ENCODE results near the gene ARMC10.
"Not testable (repeated sequence)": the region's sequence is repeated elsewhere in the genome, so short reads cannot be mapped to it uniquely, and the experiment has no call there.

The ARMC10 gene

GRCh38 chr7:103074519-103075336 lies at the start of gene ARMC10, which contains the start of gene FBXL13:
Gene ARMC10 (plus strand): TSS chr7:103075140. CDS start chr7:103075273, 133 bp downstream.
Gene FBXL13 (minus strand): TSS chr7:103074796.
- Histone ChIP-seq H3K4me1 (ENCODE audit: control insufficient read depth, low read depth, low read length) (no peaks in the 10 kb centered on the region), H3K4me3 (ENCODE audit: low read length) (peak within 1 kb of the TSS; percentile 97), H3K36me3 (ENCODE audit: control insufficient read depth, low read depth, low read length) (no peaks in the 10 kb centered on the region), H3K27ac (ENCODE audit: low read length) (peak within 1 kb of the TSS; percentile 51), H3K27me3 (ENCODE audit: control insufficient read depth, insufficient read depth, low read length) (no peaks in the 10 kb centered on the region), H3K9ac (ENCODE audit: low read length) (peak within 1 kb of the TSS; percentile 87), H3K9me3 (ENCODE audit: control insufficient read depth, low read depth, low read length) (no peaks in the 10 kb centered on the region)

DNA sequence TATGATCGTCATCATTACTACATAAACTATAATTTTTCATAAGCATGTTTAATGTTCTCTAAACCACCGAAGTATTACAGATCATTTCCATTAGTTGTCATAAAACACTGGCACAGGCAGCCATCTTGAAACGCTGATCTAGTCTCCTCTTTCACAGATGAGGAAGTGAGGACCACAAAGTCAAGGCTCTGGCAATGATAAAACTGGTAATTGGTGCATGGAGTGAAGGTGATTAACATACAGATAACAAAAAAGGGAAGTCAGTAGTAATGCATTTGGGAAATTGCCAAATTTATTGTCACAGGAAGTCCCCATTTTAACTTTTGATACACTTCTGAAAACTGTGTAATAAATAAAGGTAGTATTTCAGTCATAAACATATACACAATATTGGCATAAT lies 49.6 kb upstream of the ARMC10 start:
- Histone ChIP-seq H3K9me3 (ENCODE audit: control insufficient read depth, low read depth, low read length) (no peaks in the 10 kb centered on the region), H3K4me1 (ENCODE audit: control insufficient read depth, low read depth, low read length) (no peaks in the 10 kb centered on the region), H3K27me3 (ENCODE audit: control insufficient read depth, insufficient read depth, low read length) (no peaks in the 10 kb centered on the region), H3K9ac (ENCODE audit: low read length) (no peak overlapping the region), H3K4me3 (ENCODE audit: low read length) (no peak overlapping the region), H3K36me3 (ENCODE audit: control insufficient read depth, low read depth, low read length) (no peaks in the 10 kb centered on the region), H3K27ac (ENCODE audit: low read length) (no peak overlapping the region)

GRCh38 chr7:103031024-103031423 lies 43.9 kb upstream of the ARMC10 start:
- Histone ChIP-seq H3K27me3 (ENCODE audit: control insufficient read depth, insufficient read depth, low read length) (no peaks in the 10 kb centered on the region), H3K9me3 (ENCODE audit: control insufficient read depth, low read depth, low read length) (no peaks in the 10 kb centered on the region), H3K4me3 (ENCODE audit: low read length) (no peak overlapping the region), H3K27ac (ENCODE audit: low read length) (no peak overlapping the region), H3K36me3 (ENCODE audit: control insufficient read depth, low read depth, low read length) (no peaks in the 10 kb centered on the region), H3K4me1 (ENCODE audit: control insufficient read depth, low read depth, low read length) (no peaks in the 10 kb centered on the region), H3K9ac (ENCODE audit: low read length) (no peak overlapping the region)

GRCh38 chr7:103031781-103032180 lies 43.2 kb upstream of the ARMC10 start:
- Histone ChIP-seq H3K4me1 (ENCODE audit: control insufficient read depth, low read depth, low read length) (no peaks in the 10 kb centered on the region), H3K36me3 (ENCODE audit: control insufficient read depth, low read depth, low read length) (no peaks in the 10 kb centered on the region), H3K9me3 (ENCODE audit: control insufficient read depth, low read depth, low read length) (no peaks in the 10 kb centered on the region), H3K27ac (ENCODE audit: low read length) (no peak overlapping the region), H3K9ac (ENCODE audit: low read length) (no peak overlapping the region), H3K4me3 (ENCODE audit: low read length) (no peak overlapping the region), H3K27me3 (ENCODE audit: control insufficient read depth, insufficient read depth, low read length) (no peaks in the 10 kb centered on the region)

DNA sequence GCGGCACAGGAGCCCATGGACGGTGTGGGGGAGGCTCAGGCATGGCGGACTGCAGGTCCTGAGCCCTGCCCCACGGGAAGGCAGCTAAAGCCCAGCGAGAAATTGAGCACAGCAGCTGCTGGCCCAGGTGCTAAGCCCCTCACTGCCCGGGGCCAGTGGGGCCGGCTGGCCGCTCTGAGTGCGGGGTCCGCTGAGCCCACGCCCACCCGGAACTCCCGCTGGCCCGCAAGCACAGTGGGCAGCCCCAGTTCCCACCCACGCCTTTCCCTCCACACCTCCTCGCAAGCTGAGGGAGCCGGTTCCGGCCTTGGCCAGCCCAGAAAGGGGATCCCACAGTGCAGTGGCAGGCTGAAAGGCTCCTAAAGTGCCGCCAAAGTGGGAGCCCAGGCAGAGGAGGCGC lies 40.6 kb upstream of the ARMC10 start:
- not testable (repeated sequence) for H3K27me3 ChIP-seq (ENCODE audit: control insufficient read depth, insufficient read depth, low read length); H3K4me3 ChIP-seq (ENCODE audit: low read length); H3K9me3 ChIP-seq (ENCODE audit: control insufficient read depth, low read depth, low read length); H3K27ac ChIP-seq (ENCODE audit: low read length); H3K9ac ChIP-seq (ENCODE audit: low read length); H3K4me1 ChIP-seq (ENCODE audit: control insufficient read depth, low read depth, low read length); H3K36me3 ChIP-seq (ENCODE audit: control insufficient read depth, low read depth, low read length)

GRCh38 chr7:103037476-103037822 lies 37.5 kb upstream of the ARMC10 start:
- H3K9me3 ChIP-seq (ENCODE audit: control insufficient read depth, low read depth, low read length), result no peaks in the 10 kb centered on the region
- no peak overlapping the region for H3K9ac ChIP-seq (ENCODE audit: low read length)
- H3K27ac ChIP-seq (ENCODE audit: low read length), result no peak overlapping the region
- H3K4me3 ChIP-seq (ENCODE audit: low read length), result no peak overlapping the region
- H3K27me3 ChIP-seq (ENCODE audit: control insufficient read depth, insufficient read depth, low read length), result no peaks in the 10 kb centered on the region
- peaks cover 4% of the 10 kb centered on the region for H3K4me1 ChIP-seq (ENCODE audit: control insufficient read depth, low read depth, low read length)
- no peaks in the 10 kb centered on the region for H3K36me3 ChIP-seq (ENCODE audit: control insufficient read depth, low read depth, low read length)

GRCh38 chr7:103037823-103038739 lies 36.9 kb upstream of the ARMC10 start:
- not testable (repeated sequence) for H3K27ac ChIP-seq (ENCODE audit: low read length); H3K9ac ChIP-seq (ENCODE audit: low read length); H3K4me3 ChIP-seq (ENCODE audit: low read length)

GRCh38 chr7:103041815-103042214 lies 33.1 kb upstream of the ARMC10 start:
- not testable (repeated sequence) for H3K27me3 ChIP-seq (ENCODE audit: control insufficient read depth, insufficient read depth, low read length); H3K4me1 ChIP-seq (ENCODE audit: control insufficient read depth, low read depth, low read length); H3K36me3 ChIP-seq (ENCODE audit: control insufficient read depth, low read depth, low read length); H3K4me3 ChIP-seq (ENCODE audit: low read length); H3K9me3 ChIP-seq (ENCODE audit: control insufficient read depth, low read depth, low read length); H3K9ac ChIP-seq (ENCODE audit: low read length); H3K27ac ChIP-seq (ENCODE audit: low read length)

More at GRCh38 chr7:103037823-103038739, 36.9 kb upstream of the ARMC10 start:
- not testable (repeated sequence) for H3K27me3 ChIP-seq (ENCODE audit: control insufficient read depth, insufficient read depth, low read length); H3K4me1 ChIP-seq (ENCODE audit: control insufficient read depth, low read depth, low read length); H3K36me3 ChIP-seq (ENCODE audit: control insufficient read depth, low read depth, low read length); H3K9me3 ChIP-seq (ENCODE audit: control insufficient read depth, low read depth, low read length)

DNA sequence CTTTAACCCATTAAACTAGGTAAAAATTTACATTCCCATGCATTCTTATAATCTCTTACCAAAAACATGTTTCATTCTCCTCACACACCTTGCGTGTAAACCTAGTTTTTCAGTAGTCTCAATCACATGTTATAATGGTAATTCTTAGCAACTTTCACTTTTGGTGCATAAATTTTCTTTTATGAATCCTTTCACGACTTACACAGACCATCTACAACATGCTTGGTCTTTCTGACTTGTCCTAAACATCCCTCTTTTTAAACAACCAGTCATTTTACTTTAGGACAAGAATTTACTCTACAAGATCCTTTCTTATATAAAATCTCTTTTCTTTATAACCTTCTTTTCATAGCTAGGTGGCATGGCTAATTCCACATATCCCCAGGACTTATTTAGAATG lies 26.1 kb upstream of the ARMC10 start:
- Histone ChIP-seq H3K27ac (ENCODE audit: low read length) (no peak overlapping the region), H3K36me3 (ENCODE audit: control insufficient read depth, low read depth, low read length) (no peaks in the 10 kb centered on the region), H3K4me1 (ENCODE audit: control insufficient read depth, low read depth, low read length) (no peaks in the 10 kb centered on the region), H3K9ac (ENCODE audit: low read length) (no peak overlapping the region), H3K9me3 (ENCODE audit: control insufficient read depth, low read depth, low read length) (peaks cover 21% of the 10 kb centered on the region), H3K27me3 (ENCODE audit: control insufficient read depth, insufficient read depth, low read length) (no peaks in the 10 kb centered on the region), H3K4me3 (ENCODE audit: low read length) (no peak overlapping the region)

DNA sequence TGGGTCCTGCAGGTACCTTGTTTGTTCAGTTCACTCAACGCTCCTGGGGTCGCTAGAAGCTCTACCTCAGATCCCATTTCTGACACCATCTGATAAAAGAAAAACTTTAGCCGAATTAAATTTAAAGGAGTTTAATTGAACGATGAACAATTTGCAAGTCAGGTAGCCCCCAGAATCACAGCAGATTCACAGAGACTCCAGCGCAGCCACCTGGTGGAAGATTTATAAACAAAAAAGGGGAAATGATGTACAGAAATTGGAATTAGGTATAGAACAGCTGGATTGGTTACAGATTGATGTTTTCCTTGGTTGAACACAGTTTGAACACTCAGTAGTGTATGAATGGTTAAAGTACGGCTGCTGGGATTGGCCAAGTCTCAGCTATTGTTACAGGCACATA lies 23.4 kb upstream of the ARMC10 start:
- Histone ChIP-seq H3K9me3 (ENCODE audit: control insufficient read depth, low read depth, low read length) (peaks cover 21% of the 10 kb centered on the region), H3K27me3 (ENCODE audit: control insufficient read depth, insufficient read depth, low read length) (no peaks in the 10 kb centered on the region), H3K36me3 (ENCODE audit: control insufficient read depth, low read depth, low read length) (no peaks in the 10 kb centered on the region), H3K9ac (ENCODE audit: low read length) (no peak overlapping the region), H3K27ac (ENCODE audit: low read length) (no peak overlapping the region), H3K4me3 (ENCODE audit: low read length) (no peak overlapping the region), H3K4me1 (ENCODE audit: control insufficient read depth, low read depth, low read length) (no peaks in the 10 kb centered on the region)

GRCh38 chr7:103056006-103056405 lies 18.9 kb upstream of the ARMC10 start:
- H3K9ac ChIP-seq (ENCODE audit: low read length); H3K27ac ChIP-seq (ENCODE audit: low read length); H3K36me3 ChIP-seq (ENCODE audit: control insufficient read depth, low read depth, low read length); H3K4me3 ChIP-seq (ENCODE audit: low read length); H3K4me1 ChIP-seq (ENCODE audit: control insufficient read depth, low read depth, low read length); H3K27me3 ChIP-seq (ENCODE audit: control insufficient read depth, insufficient read depth, low read length); H3K9me3 ChIP-seq (ENCODE audit: control insufficient read depth, low read depth, low read length): not testable (repeated sequence)
